Upper lobe of right lung (tissue), 1 donor: ENCODE measurements around the gene SGK1. TPM values are rescaled to one million over a fixed set of nuclear protein-coding genes. Genes with fewer than 3 reads are reported as not detected.

ENCODE experiments used
- ATAC-seq: fragments of 200-7000 bp; cut with Tn5 transposase; one replicate; pipeline ENCODE4 v1.9.1; 2020; ENCODE audit warnings: mild to moderate bottlenecking, moderate library complexity
- DNase-seq: peaks from one replicate; pipeline ENCODE4 v3.0.0-alpha.2; 2020
- H3K27ac ChIP-seq: fragments of 200-600 bp; one replicate; pipeline ENCODE4 v1.8.0; 2022
- H3K27me3 ChIP-seq: fragments of 200-600 bp; one replicate; pipeline ENCODE4 v1.8.0; 2022; ENCODE audit warnings: mild to moderate bottlenecking
- H3K36me3 ChIP-seq: fragments of 200-600 bp; one replicate; pipeline ENCODE4 v1.8.0; 2022
- H3K4me1 ChIP-seq: fragments of 200-600 bp; one replicate; pipeline ENCODE4 v1.8.0; 2022
- H3K4me3 ChIP-seq: fragments of 200-600 bp; one replicate; pipeline ENCODE4 v1.8.0; 2022; ENCODE audit warnings: mild to moderate bottlenecking
- H3K9me3 ChIP-seq: fragments of 200-600 bp; one replicate; pipeline ENCODE4 v1.8.0; 2022
- intact Hi-C: fragments of 100-400 bp; cut with DNase I; formaldehyde crosslinking; loops from one replicate; pipeline ENCODE4 v1.11.0; 2022
- total RNA-seq: library from RNA; stranded (reverse); fragmentation: NEBNext Ultra II Directional; extraction: Animal tissue kit (Norgen Biotek cat#: 25700); gene quantifications from one replicate; pipeline ENCODE4 v1.2.1, GENCODE V29; 2021
- TF ChIP-seq, protein P1 (sequence below): fragments of 200-600 bp; IDR thresholded peaks from one replicate; pipeline ENCODE4 v1.8.0; 2022; ENCODE audit warnings: antibody characterized with exemption
- donor health status: DM: no; HTN: yes; CAD: no; lungs with severe emphysema.

The SGK1 gene
- total RNA-seq, 1 donor from 2014 or later = 204 TPM

DNA sequence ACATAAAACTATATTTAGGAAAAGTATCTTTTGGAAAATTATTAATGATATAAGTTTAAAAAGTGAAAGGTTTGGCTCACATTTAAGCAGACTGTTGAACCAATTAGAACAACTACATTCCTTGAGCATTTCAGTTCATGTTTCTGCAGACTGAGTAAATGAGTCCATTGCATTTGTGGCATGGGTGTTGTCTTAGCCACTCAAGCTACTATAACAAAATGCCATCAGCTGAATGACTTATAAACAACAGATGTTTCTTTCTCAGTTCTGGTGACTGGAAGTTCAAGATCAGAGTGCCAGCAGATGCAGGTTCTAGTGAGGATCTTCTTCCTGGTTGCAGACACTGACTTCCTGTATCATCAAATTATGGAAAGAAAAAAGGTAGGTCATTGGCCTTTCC is 198.4 kb downstream of the SGK1 start:
- no peaks in the 10 kb centered on the region for H3K9me3 ChIP-seq
- DNase-seq (no peak), ATAC-seq (no peak)
- H3K27me3 ChIP-seq = no peaks in the 10 kb centered on the region
- H3K27ac ChIP-seq = no peak overlapping the region
- no peaks in the 10 kb centered on the region for H3K36me3 ChIP-seq
- TF ChIP-seq, protein P1, sequence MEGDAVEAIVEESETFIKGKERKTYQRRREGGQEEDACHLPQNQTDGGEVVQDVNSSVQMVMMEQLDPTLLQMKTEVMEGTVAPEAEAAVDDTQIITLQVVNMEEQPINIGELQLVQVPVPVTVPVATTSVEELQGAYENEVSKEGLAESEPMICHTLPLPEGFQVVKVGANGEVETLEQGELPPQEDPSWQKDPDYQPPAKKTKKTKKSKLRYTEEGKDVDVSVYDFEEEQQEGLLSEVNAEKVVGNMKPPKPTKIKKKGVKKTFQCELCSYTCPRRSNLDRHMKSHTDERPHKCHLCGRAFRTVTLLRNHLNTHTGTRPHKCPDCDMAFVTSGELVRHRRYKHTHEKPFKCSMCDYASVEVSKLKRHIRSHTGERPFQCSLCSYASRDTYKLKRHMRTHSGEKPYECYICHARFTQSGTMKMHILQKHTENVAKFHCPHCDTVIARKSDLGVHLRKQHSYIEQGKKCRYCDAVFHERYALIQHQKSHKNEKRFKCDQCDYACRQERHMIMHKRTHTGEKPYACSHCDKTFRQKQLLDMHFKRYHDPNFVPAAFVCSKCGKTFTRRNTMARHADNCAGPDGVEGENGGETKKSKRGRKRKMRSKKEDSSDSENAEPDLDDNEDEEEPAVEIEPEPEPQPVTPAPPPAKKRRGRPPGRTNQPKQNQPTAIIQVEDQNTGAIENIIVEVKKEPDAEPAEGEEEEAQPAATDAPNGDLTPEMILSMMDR = no peak
- no peaks in the 10 kb centered on the region for H3K4me1 ChIP-seq
- intact Hi-C loops = no loop called here
- H3K4me3 ChIP-seq = no peak overlapping the region
